DMS153 treated with DMSO at 0.1 percent for 48 hours (cell line): ENCODE data around the gene NYNRIN.

Experiments
- DNase-seq: peaks from one replicate; lab custom pipeline; 2025; ENCODE audit not compliant: unreplicated experiment; lab: John Stamatoyannopoulos, UW

The NYNRIN gene

DNA sequence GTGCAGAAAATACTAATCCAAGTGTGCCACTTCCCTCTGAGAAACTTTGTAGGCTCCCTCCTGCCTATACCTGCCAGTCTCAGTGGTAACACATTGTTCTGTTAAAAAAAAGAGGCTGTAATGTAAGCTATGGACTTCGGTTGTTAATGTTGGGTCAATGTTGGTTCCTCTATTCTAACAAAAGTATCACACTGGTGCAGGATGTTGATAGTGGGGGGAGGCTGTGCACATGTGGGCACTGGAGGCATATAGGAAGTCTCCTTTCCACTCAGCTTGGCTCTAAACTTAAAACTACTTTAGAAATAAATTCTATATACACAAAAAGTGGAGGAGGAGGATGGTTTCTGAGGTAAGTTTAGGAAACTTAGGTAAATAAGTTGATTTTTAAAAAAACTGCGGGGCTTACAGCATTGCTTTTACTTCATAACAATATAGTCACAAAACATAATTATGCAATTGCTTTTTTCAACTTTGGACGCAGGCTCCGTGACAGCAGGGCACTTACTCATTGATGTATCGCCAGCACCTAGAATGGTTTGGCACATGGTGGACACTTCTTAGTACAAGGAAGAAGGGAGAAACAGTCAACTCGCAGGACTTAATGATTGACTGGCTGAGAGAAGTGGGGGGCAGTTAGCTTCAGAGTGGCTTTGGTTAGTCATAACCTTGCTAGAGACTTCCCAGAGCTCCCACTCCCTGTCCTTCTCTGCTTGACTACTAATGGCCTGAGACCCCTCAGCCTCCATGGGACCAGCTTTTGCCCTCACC lies 7.9 kb upstream of the NYNRIN start:
- DNase-seq: no peak

DNA sequence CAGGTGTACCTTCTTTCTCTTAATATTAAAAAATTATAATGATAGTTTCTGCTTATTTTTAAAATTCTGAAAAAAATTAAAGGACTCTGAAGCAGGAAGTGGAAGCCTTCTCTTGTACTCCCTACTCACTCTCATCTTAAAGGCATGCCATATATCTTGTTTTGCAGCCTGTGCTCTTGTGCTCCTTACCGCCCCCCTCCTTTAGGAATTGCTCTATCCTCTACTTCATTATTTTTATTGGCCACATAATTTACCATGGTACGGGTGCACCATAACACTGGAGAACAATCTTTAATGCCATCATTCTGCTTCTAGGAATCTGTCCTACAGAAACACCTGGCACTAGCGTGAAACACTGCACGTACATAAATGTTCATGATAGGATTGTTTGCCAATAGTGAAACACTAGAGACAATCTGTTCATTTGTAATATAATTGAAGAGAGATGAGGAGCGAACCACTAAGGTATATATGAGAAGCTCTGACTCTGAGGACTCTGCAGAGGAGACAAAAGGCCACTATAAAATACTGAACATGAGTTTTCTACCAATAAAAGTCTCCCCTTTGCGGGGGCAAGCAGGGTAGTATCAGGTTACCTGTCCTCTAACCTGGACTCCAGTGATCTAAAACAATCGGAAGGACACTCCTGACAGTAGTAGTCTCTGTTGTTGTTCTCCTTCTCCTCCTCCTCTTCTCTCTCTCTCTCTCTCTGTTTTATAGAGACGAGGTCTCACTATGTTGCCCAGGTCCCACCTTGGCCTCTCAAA lies 6.3 kb upstream of the NYNRIN start:
- peak; percentile 50 for DNase-seq

DNA sequence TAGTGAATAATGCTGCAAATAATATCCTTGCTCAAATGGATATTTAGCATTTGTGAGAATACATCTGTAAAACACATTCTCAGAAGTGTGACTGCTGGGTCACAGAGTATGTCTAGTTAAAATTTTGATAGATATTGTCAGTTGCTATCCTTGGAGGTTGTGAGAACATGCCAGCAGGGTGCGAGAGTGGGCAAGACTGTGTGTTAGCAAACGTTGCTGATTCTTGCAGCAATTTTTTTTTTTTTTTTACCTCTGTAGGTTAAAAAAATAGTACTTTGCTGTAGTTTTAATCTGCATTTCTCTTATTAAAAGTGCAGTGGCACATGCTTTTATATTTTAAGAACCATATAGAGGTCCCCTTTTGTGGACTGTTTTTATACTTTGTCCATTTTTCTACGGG lies 4.5 kb upstream of the NYNRIN start:
- DNase-seq: no peak

GRCh38 chr14:24395609-24396582 lies 2.9 kb upstream of the NYNRIN start:
- no peak for DNase-seq

DNA sequence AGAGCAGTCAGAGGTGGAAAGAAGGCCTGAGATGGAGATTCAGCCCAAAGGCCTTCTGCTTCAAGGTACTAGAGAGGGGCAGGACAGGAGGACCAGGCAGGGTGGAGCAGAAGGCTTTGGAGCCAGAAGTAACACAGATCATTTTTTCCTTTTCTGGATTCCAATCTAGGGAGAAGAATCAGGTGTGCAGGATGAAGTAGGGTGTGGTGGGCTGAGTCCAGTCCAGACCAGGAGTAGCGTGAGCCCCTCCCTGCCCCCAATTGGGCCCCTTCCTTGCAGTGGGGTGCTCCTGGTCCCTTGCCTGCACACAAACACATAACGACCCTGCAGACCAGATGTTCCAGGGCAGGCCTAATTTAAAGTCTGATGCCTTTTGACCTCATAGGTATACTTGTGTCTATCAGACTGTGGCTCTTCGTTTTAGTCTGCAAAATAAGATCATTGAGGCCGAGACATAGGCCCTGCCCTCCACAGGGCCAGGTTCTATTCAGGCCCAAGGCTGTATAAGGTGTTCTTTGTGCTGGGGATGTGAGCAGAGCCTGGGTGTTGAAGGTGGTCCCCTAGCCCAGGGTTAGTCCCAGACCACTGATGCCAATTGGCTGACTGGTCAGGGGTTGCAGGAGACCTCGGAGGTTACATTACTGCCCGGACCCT lies 1.0 kb upstream of the NYNRIN start:
- no peak for DNase-seq

GRCh38 chr14:24398293-24398652 lies 530 bp upstream of the NYNRIN start:
- no peak for DNase-seq

DNA sequence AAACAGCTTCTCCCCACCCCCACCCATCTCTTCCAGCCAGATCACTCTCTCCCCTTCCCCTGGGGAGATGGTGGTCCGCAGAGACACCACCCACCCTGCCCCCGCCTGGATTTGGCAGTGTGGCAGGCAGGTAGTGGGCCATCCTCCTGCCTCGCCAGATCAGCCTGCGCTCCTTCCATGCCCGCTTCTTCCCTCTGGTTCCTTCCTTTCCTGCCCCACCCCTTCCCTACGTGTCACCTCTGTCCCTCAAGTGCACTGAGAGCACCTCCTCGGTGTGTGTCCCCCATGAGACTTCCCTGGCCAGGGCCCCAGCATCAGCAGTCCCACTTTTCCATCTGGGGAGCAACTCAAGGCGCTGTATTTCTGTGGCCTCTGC lies 632 bp downstream of the NYNRIN start:
- DNase-seq: no peak

DNA sequence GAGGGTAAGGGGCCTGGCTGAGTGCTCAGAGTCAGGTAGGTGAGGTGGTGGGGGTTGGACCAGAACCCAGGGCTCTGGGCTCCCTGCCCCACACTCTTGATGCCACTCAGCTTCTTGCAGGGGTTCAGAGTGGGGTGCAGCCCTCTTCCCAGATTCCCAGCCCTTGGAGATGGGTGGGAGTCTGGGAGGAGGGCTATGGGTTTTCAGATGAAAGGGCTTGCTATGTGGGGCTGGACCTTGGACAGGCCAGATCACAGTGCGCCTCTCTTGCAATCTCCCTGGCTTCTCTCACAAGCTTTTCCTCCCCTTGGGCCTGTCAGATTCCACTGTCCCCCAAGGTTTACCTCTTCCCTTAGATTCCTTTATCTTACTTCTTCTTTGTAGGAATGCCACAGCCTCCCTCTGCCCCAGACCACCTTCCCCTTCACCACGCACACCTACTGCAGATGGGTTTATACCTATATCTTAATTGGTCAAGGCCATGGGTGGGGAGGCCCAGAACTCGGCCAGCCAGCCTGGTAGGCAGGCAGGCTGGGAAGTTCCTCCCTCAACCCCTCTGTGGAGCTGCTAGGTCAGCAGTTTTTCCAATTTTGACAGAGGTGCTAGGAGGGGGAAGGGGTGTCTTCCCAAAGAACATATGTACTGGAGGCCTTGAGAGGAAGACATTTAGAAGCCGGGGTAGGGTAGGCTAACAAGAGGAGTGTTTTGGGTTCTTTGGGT lies 1.4 kb downstream of the NYNRIN start:
- DNase-seq: no peak

DNA sequence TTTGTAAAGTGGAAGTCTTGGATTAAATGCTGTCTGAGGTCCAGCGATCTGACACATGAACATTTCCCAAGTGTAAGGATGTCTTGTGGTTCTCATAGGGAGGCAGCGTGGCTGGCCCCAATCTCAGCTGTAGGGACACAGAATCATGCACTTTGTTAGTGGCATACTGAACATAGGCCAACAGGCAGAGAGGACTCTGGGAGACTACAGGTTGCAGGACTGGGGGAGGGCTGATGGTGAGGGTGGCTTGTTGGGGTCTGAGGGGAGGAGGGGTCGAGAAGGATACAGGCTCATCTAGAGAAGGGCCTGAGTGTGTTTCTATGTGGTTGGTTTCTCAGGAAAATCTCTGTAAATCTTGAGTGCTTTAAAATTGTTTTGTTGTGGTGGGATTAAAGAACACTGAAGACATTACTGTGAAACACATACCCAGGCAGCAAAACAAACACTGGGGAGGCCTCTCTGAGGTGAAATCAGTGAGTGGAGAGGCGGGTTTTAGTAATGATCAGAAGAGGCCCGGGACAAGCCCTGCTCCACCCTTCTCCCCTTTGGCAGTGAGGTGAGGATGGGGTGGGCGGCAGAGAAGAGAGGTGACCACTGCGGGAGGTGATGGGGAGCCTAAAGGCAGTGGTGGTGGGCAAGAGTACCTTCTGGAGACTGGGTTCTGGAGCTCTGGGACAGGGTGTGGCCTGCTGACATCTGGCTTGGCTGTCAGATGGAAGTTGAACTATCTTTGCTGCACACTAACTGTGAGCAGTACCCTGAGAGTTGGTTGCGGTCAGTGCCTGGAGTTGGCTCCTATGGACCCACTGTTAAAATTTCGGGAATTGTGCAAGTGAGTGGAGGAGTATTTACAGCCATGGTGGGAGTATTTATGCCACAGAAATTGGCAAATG lies 3.3 kb downstream of the NYNRIN start:
- DNase-seq: no peak

- no peak for DNase-seq
These were observed 4.6 kb downstream of the NYNRIN start for GRCh38 chr14:24403294-24403998.

DNA sequence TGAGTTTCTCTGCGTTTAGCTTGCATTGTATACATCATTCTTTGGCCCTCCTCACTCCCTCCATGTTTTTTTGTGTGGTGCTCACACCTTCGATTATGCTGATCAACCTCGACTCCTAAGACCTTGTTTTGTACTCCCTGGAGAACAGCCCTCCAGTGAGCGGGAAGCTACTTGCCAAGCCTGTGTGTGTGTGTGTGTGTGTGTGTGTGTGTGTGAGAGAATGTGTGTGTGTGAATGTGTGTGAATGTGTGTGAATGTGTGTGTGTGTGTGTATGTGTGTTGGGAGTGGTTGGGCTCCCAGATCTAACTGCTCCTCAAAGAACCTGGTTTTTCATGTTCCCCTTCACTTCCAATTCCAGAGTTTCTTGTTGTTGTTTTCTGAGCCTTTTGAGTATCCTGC lies 6.0 kb downstream of the NYNRIN start:
- no peak for DNase-seq

DNA sequence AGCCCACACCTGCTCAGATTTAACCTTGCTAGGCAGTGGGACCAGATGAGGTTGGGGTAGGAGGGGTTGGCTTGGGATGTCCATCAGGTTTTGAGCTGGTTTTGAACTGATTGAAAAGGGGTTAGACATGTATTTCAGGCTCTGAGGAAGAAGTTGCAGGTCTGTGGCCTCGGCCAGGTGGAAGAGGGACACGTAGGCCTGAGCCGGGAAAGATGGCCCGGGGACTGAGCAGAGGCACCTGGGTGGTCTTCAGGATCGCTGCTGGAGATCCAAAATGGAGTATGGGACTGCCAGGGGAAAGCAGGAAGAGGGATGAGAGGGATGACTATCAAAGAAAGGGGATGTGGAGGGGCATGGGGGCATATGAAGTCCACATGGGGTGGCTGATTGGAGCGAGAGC lies 7.6 kb downstream of the NYNRIN start:
- DNase-seq: no peak

DNA sequence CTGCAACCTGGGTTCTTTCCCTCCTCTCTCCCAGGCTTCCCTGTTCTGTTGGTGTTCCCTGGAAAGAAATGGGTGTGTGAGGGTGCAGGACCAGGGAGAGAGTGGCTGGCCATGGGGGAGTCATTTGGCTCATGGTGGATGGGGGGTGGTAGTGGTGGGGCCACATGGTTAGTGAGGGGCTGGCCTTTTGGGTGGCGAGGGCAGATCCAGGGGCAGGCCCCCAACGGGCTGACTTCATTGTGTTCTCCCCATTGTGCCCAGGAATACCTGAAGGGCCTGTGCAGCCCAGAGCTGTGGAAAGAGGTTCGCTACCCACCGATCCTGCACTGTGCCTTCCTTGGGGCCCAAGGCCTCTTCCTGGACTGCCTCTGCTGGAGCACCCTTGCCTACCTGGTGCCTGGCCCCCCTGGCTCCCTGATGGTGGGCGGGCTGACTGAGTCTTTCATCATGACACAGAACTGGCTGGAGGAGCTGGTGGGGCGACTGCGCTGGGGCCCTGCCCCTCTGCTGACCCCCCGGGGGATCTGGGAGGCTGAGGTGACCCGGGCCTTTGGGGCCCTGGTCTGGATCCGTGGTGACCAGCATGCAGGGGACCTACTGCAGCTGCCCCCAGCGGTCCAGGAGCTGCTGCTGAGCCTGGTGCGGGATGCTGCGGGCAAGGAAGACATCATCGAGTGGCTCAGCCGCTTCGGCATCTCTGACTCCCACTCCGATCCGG lies 9.0 kb downstream of the NYNRIN start:
- DNase-seq: no peak

- DNase-seq: no peak
These were observed 10.0 kb downstream of the NYNRIN start for GRCh38 chr14:24408764-24409163.

DNA sequence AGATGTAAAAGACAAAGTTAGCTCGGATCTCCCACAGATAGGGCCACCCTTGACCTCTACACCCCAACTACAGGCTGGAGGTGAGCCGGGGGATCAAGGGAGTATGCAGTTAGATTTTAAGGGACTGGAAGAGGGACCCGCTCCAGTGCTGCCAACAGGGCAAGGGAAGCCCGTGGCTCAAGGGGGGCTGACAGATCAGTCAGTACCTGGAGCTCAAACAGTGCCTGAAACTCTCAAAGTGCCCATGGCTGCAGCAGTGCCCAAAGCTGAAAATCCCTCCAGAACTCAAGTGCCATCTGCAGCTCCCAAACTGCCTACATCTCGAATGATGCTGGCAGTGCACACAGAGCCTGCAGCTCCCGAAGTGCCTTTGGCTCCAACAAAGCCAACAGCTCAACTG lies 10.4 kb downstream of the NYNRIN start:
- DNase-seq: no peak

GRCh38 chr14:24409956-24410355 lies 11.2 kb downstream of the NYNRIN start:
- no peak for DNase-seq

DNA sequence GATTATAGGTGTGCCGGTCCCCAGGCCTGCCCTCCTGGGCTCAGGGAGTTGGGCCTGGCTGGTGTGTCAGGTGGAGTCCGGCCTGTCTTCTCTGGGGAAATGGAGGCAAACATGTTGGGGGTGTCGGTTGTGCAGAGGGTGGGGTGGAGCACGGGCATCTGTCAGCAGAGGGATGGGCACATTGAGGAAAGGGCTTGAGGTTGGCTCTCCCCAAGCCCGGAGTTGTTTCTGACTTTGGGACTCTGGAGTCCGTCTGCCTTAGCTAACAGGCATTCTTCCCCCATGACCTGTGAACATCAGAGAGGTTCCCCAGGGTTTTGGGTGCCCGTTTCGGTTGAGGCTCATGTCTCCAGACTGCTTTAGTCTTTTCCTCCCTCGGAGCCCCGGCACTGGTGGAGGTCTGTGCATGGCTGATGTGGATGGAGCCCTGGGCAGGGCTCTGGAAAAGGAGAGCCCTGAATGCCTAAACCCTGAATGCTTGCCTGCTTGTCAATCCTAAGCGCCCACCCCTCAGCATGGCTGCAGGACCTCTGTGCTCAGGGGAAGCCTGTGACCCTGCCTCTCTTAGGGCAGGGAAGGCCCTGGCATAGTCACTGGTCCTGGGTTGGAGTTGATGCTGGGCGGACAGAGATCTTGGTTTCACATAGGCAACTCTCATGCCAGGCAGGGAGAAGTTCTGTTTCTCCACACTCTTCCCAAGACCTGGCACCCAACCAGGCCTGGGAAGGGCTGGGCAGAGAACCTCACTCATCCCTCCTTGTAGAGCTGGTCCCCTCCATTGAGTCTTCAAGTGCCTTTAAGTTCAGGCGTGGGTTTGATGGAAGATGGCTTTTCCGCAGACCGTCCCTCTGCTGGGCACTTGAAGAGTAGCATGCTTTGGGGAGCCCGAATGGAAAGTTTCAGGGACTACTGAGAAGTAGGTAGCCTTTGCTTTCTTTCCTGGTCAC lies 12.9 kb downstream of the NYNRIN start:
- DNase-seq: peak; percentile 19
